HEK293T (cell line): ENCODE measurements around the gene LDHA.

ENCODE experiments used
- BHLHE40 ChIP-seq: fragments of 450-650 bp; IDR thresholded peaks from 2 replicates; pipeline ENCODE4 v1.6.1; 2016; ENCODE audit warnings: mild to moderate bottlenecking, moderate library complexity, borderline replicate concordance
- FOXK2 ChIP-seq: fragments of 450-650 bp; IDR thresholded peaks from 2 replicates; pipeline ENCODE4 v1.6.1; 2016; ENCODE audit warnings: mild to moderate bottlenecking

- TF ChIP-seq FOXK2 (no peak), BHLHE40 (no peak)
Measured at GRCh38 chr11:18429332-18429731, 35.0 kb downstream of the LDHA start.
